K562 (cell line): ENCODE data around the gene MAP3K7. TPM values are rescaled to one million over a fixed set of nuclear protein-coding genes. Genes with fewer than 3 reads are reported as not detected.

Source experiments
- BACH1 ChIP-seq: fragments of 200-800 bp; sonication (Bioruptor generic); IDR thresholded peaks from 2 replicates; pipeline ENCODE4 v1.6.1; 2016; ENCODE audit warnings: missing genetic modification characterization, missing compliant biosample characterization
- CC2D1A ChIP-seq: fragments of 450-650 bp; IDR thresholded peaks from 2 replicates; pipeline ENCODE4 v1.6.1; 2017; ENCODE audit warnings: mild to moderate bottlenecking
- CEBPZ ChIP-seq: fragments of 150-350 bp; IDR thresholded peaks from 2 replicates; pipeline ENCODE4 v1.6.1; 2014; ENCODE audit warnings: low read depth, mild to moderate bottlenecking, low read length, borderline replicate concordance
- CHAMP1 ChIP-seq: fragments of 450-650 bp; IDR thresholded peaks from 2 replicates; pipeline ENCODE4 v1.6.1; 2016; ENCODE audit warnings: mild to moderate bottlenecking
- DPF2 ChIP-seq: fragments of 450-650 bp; IDR thresholded peaks from 2 replicates; pipeline ENCODE4 v1.6.1; 2016
- FOXJ3 ChIP-seq: sonication (generic); formaldehyde crosslinking; IDR thresholded peaks from 2 replicates; pipeline ENCODE4 v1.4.0; 2020; ENCODE audit warnings: mild to moderate bottlenecking, missing genetic modification reagents
- LARP7 ChIP-seq: fragments of 450-650 bp; IDR thresholded peaks from 2 replicates; pipeline ENCODE4 v1.6.1; 2016
- MAX ChIP-seq: sonication (generic); formaldehyde crosslinking; IDR thresholded peaks from 2 replicates; pipeline ENCODE4 v1.9.0; 2022; ENCODE audit warnings: mild to moderate bottlenecking, missing genetic modification reagents
- MECOM ChIP-seq: fragments of 250-450 bp; sonication (Bioruptor Pico); IDR thresholded peaks from 2 replicates; pipeline ENCODE4 v1.8.0; 2022; ENCODE audit warnings: inconsistent platforms
- MLX ChIP-seq, 2 experiments: fragments of 450-650 bp in 1 of 2; sonication (generic) in 1 of 2; formaldehyde crosslinking; conservative IDR thresholded peaks; 2 replicates each; pipeline versions ENCODE4 v1.4.0 to v1.8.1; 2020 to 2022; ENCODE audit warnings: mild to moderate bottlenecking in 1 of 2, missing genetic modification reagents in 1 of 2
- MTF1 ChIP-seq: fragments of 250-450 bp; sonication (Bioruptor Pico); IDR thresholded peaks from 2 replicates; pipeline ENCODE4 v1.9.0; 2021; ENCODE audit warnings: moderate library complexity, mild to moderate bottlenecking, inconsistent platforms, borderline replicate concordance
- NBN ChIP-seq: fragments of 450-650 bp; IDR thresholded peaks from 2 replicates; pipeline ENCODE4 v1.6.1; 2016; ENCODE audit warnings: low read depth, mild to moderate bottlenecking
- NFE2 ChIP-seq: IDR thresholded peaks from 2 replicates; pipeline ENCODE4 v1.6.1; 2014; ENCODE audit warnings: antibody characterized with exemption, low read depth
- PCBP2 ChIP-seq: fragments of 200-400 bp; formaldehyde crosslinking; IDR thresholded peaks from 2 replicates; pipeline ENCODE4 v1.6.1; 2018; ENCODE audit warnings: low read length, low read depth, mild to moderate bottlenecking, moderate library complexity; ENCODE audit not compliant: poor library complexity, severe bottlenecking
- PREB ChIP-seq: sonication (generic); formaldehyde crosslinking; IDR thresholded peaks from 2 replicates; pipeline ENCODE4 v1.8.1; 2023; ENCODE audit warnings: mild to moderate bottlenecking, missing genetic modification reagents
- SREBF2 ChIP-seq: sonication (generic); formaldehyde crosslinking; IDR thresholded peaks from 2 replicates; pipeline ENCODE4 v1.4.0; 2020; ENCODE audit warnings: mild to moderate bottlenecking, missing genetic modification reagents
- TGIF2 ChIP-seq: sonication (generic); formaldehyde crosslinking; IDR thresholded peaks from 2 replicates; pipeline ENCODE4 v1.8.1; 2022; ENCODE audit warnings: mild to moderate bottlenecking, missing genetic modification reagents, moderate library complexity
- ZNF232 ChIP-seq: sonication (generic); formaldehyde crosslinking; IDR thresholded peaks from 2 replicates; pipeline ENCODE4 v1.8.0; 2022; ENCODE audit warnings: mild to moderate bottlenecking, missing genetic modification reagents
- ZNF239 ChIP-seq: fragments of 250-450 bp; sonication (Bioruptor Pico); IDR thresholded peaks from 2 replicates; pipeline ENCODE4 v1.4.0; 2020; ENCODE audit warnings: mild to moderate bottlenecking
- ZNF324 ChIP-seq: fragments of 250-450 bp; sonication (Bioruptor Pico); IDR thresholded peaks from 2 replicates; pipeline ENCODE4 v1.4.0; 2020; ENCODE audit warnings: mild to moderate bottlenecking
- ZNF764 ChIP-seq: fragments of 250-450 bp; sonication (Bioruptor Pico); IDR thresholded peaks from 2 replicates; pipeline ENCODE4 v1.4.0; 2020; ENCODE audit warnings: low read depth, mild to moderate bottlenecking, moderate library complexity
- ZNF778 ChIP-seq: fragments of 450-650 bp; formaldehyde crosslinking; IDR thresholded peaks from 2 replicates; pipeline ENCODE4 v1.4.0; 2020; ENCODE audit warnings: mild to moderate bottlenecking, moderate library complexity
- polyA plus RNA-seq, 8 experiments: library from polyadenylated mRNA; depleted of rRNA in 4 of 8; stranded (reverse) in 5 of 8; unstranded in 3 of 8; fragments of >200 nt; fragmentation: Nextera tagmentation in 2 of 8; fragmentation: Illumina TruSeq in 1 of 8; extraction: Ambion mirVana in 2 of 8; extraction: Trizol in 1 of 8; gene quantifications; 2 replicates each; pipeline versions ENCODE4 v1.2.1 to v1.2.3, GENCODE V29; 2011 to 2014; ENCODE audit warnings: inconsistent platforms in 1 of 8, missing spikeins in 1 of 8
- total RNA-seq, 7 experiments: library from RNA; depleted of rRNA in 6 of 7; stranded (reverse); fragments of >200 nt in 6 of 7; fragmentation: Illumina TruSeq in 2 of 7; extraction: Trizol in 2 of 7; gene quantifications; 2 replicates each; pipeline versions ENCODE4 v1.2.1 to v1.2.3, GENCODE V29; 2011 to 2021; ENCODE audit warnings: low replicate concordance in 1 of 7

The MAP3K7 gene
- total and polyA plus RNA-seq, 9 of the 15 experiments (the other 6 are each of a cell fraction or from before 2014, with no cell fraction given) = 13.4 to 60.9 (median 34.8) TPM

GRCh38 chr6:90502866-90503407 lies 83.9 kb downstream of the MAP3K7 start (continued):
- TF ChIP-seq MLX (CRISPR knock-in tag; conservative IDR thresholded peaks at IDR 0.05) (no peak), ZNF232 (CRISPR knock-in tag) (no peak), CEBPZ (no peak), ZNF324 (no peak), TGIF2 (CRISPR knock-in tag) (no peak), ZNF239 (no peak), CHAMP1 (peak; percentile 71; the same call in 1 of the 2 replicates), SREBF2 (no peak), LARP7 (no peak), ZNF764 (no peak), NBN (no peak), CC2D1A (no peak), MECOM (peak; percentile 47), FOXJ3 (CRISPR knock-in tag) (no peak), ZNF778 (CRISPR knock-in tag) (no peak), MAX (CRISPR knock-in tag) (no peak), PREB (CRISPR knock-in tag) (no peak), DPF2 (peak; percentile 95), PCBP2 (no peak), BACH1 (tag) (peak; percentile 90), NFE2 (peak; percentile 99), MTF1 (CRISPR knock-in tag) (no peak)
